IMR-90 (cell line): Measurements from ENCODE around the gene CLDN19. TPM values are rescaled to one million over a fixed set of nuclear protein-coding genes. Genes with fewer than 3 reads are reported as not detected.

Experiments
- ATAC-seq: fragments of 200-7000 bp; cut with Tn5 transposase; 2 replicates; pipeline ENCODE4 v1.9.1; 2020; ENCODE audit warnings: low read depth, mild to moderate bottlenecking, moderate library complexity
- BruUV-seq: library from RNA; stranded (reverse); fragments of 400-500 nt; replicated peaks from 2 replicates; lab custom pipeline; 2021; lab: Mats Ljungman, UMichigan
- CTCF ChIA-PET: fragments of 300-600 bp; formaldehyde crosslinking; extraction: SDS; loops from one replicate; lab custom pipeline; 2021; ENCODE audit warnings: antibody characterized with exemption; lab: Yijun Ruan, JAX
- POLR2A ChIA-PET: fragments of 300-600 bp; sonication (Branson Sonifier 250); formaldehyde crosslinking; loops from one replicate; lab custom pipeline; 2022; ENCODE audit warnings: antibody characterized with exemption; ENCODE audit not compliant: unreplicated experiment; lab: Charles Lee
- DNase-seq: peaks from one replicate; pipeline ENCODE4 v3.0.0; 2013
- H2AFZ ChIP-seq: replicated peaks from 2 replicates; pipeline ENCODE3; 2013; ENCODE audit warnings: low read length, mild to moderate bottlenecking; ENCODE audit not compliant: poor library complexity
- H2AK5ac ChIP-seq: 2 replicates; pipeline ENCODE4 v1.6.1; 2013; ENCODE audit warnings: low read depth, low read length, inconsistent platforms
- H2AK9ac ChIP-seq: replicated peaks from 2 replicates; pipeline ENCODE3; 2013; ENCODE audit warnings: mild to moderate bottlenecking, low read depth, low read length, moderate library complexity; ENCODE audit not compliant: poor library complexity
- H2BK120ac ChIP-seq: 2 replicates; pipeline ENCODE4 v1.6.1; 2013; ENCODE audit warnings: low read depth, low read length, inconsistent platforms
- H2BK15ac ChIP-seq: 3 replicates; pipeline ENCODE4 v1.6.1; 2013; ENCODE audit warnings: low read depth, low read length, inconsistent platforms
- H2BK20ac ChIP-seq: 2 replicates; pipeline ENCODE4 v1.6.1; 2013; ENCODE audit warnings: low read depth, mild to moderate bottlenecking, inconsistent platforms, low read length, moderate library complexity
- H2BK5ac ChIP-seq: 2 replicates; pipeline ENCODE4 v1.6.1; 2013; ENCODE audit warnings: mild to moderate bottlenecking, low read depth, low read length, inconsistent platforms; ENCODE audit not compliant: poor library complexity, severe bottlenecking
- H3K14ac ChIP-seq: replicated peaks from 2 replicates; pipeline ENCODE4 v1.6.1; 2013; ENCODE audit warnings: low read depth, low read length, inconsistent platforms
- H3K18ac ChIP-seq: 2 replicates; pipeline ENCODE4 v1.6.1; 2013; ENCODE audit warnings: low read depth, low read length, control low read depth
- H3K23ac ChIP-seq: 2 replicates; pipeline ENCODE4 v1.6.1; 2013; ENCODE audit warnings: low read depth, low read length, inconsistent platforms
- H3K27ac ChIP-seq: 2 replicates; pipeline ENCODE4 v1.5.1; 2013; ENCODE audit warnings: mild to moderate bottlenecking, control low read depth, low read length; ENCODE audit not compliant: insufficient read depth
- H3K27me3 ChIP-seq: 2 replicates; pipeline ENCODE4 v1.6.1; 2013; ENCODE audit warnings: low read length; ENCODE audit not compliant: control insufficient read depth, insufficient read depth
- H3K36me3 ChIP-seq: 2 replicates; pipeline ENCODE4 v1.6.1; 2013; ENCODE audit warnings: low read length, mixed read lengths; ENCODE audit not compliant: control insufficient read depth, insufficient read depth
- H3K4ac ChIP-seq: 2 replicates; pipeline ENCODE4 v1.6.1; 2013; ENCODE audit warnings: low read depth, low read length, inconsistent platforms
- H3K4me1 ChIP-seq: 2 replicates; pipeline ENCODE4 v1.6.1; 2013; ENCODE audit warnings: low read length, mixed read lengths; ENCODE audit not compliant: control insufficient read depth, insufficient read depth
- H3K4me2 ChIP-seq: 2 replicates; pipeline ENCODE4 v1.6.1; 2013; ENCODE audit warnings: low read depth, mild to moderate bottlenecking, control low read depth, low read length, moderate library complexity
- H3K4me3 ChIP-seq: 2 replicates; pipeline ENCODE4 v1.5.1; 2013; ENCODE audit warnings: low read depth, mild to moderate bottlenecking, control low read depth, low read length, moderate library complexity; ENCODE audit not compliant: insufficient read depth
- H3K56ac ChIP-seq: 2 replicates; pipeline ENCODE4 v1.6.1; 2013; ENCODE audit warnings: low read length, inconsistent platforms; ENCODE audit not compliant: insufficient read depth; ENCODE audit errors: extremely low read depth
- H3K79me1 ChIP-seq, 2 experiments: 2 replicates each; pipeline ENCODE4 v1.6.1; 2013; ENCODE audit warnings: low read length in 2 of 2, inconsistent platforms in 1 of 2, low read depth in 1 of 2
- H3K9ac ChIP-seq: 2 replicates; pipeline ENCODE4 v1.6.1; 2013; ENCODE audit warnings: low read depth, low read length, control low read depth
- H3K9me1 ChIP-seq: 2 replicates; pipeline ENCODE4 v1.6.1; 2013; ENCODE audit warnings: low read length, inconsistent platforms; ENCODE audit not compliant: insufficient read depth
- H3K9me3 ChIP-seq: 2 replicates; pipeline ENCODE4 v1.6.1; 2013; ENCODE audit warnings: low read length; ENCODE audit not compliant: control insufficient read depth, insufficient read depth
- H4K20me1 ChIP-seq: 2 replicates; pipeline ENCODE4 v1.6.1; 2013; ENCODE audit warnings: low read length, inconsistent platforms; ENCODE audit not compliant: insufficient read depth
- H4K5ac ChIP-seq: 2 replicates; pipeline ENCODE4 v1.6.1; 2013; ENCODE audit warnings: mild to moderate bottlenecking, low read depth, low read length, control low read depth
- H4K8ac ChIP-seq, 2 experiments: 2 replicates each; pipeline ENCODE4 v1.6.1; 2013; ENCODE audit warnings: low read depth in 2 of 2, low read length in 2 of 2, control low read depth in 1 of 2, inconsistent platforms in 1 of 2
- H4K91ac ChIP-seq: 2 replicates; pipeline ENCODE4 v1.6.1; 2013; ENCODE audit warnings: low read depth, low read length, inconsistent platforms; ENCODE audit not compliant: insufficient read depth
- BHLHE40 ChIP-seq: fragments of 150-350 bp; IDR thresholded peaks from 2 replicates; pipeline ENCODE4 v1.6.1; 2016; ENCODE audit warnings: mild to moderate bottlenecking, low read depth, low read length
- CEBPB ChIP-seq: IDR thresholded peaks from 2 replicates; pipeline ENCODE4 v1.6.1; 2012; ENCODE audit warnings: low read depth, low read length, improper control_type of control experiment
- CHD1 ChIP-seq: IDR thresholded peaks from 2 replicates; pipeline ENCODE4 v1.6.1; 2012; ENCODE audit warnings: low read depth, low read length, improper control_type of control experiment
- FOS ChIP-seq: fragments of 150-350 bp; IDR thresholded peaks from 2 replicates; pipeline ENCODE4 v1.6.1; 2016; ENCODE audit warnings: low read depth, low read length
- MAFK ChIP-seq: IDR thresholded peaks from 2 replicates; pipeline ENCODE4 v1.6.1; 2012; ENCODE audit warnings: low read depth, low read length, improper control_type of control experiment
- MAZ ChIP-seq: IDR thresholded peaks from 2 replicates; pipeline ENCODE4 v1.6.1; 2012; ENCODE audit warnings: low read depth, mild to moderate bottlenecking, low read length, improper control_type of control experiment, moderate library complexity, borderline replicate concordance
- MXI1 ChIP-seq: IDR thresholded peaks from 2 replicates; pipeline ENCODE4 v1.6.1; 2012; ENCODE audit warnings: low read depth, mild to moderate bottlenecking, low read length, moderate library complexity, borderline replicate concordance
- NFE2L2 ChIP-seq: fragments of 150-350 bp; IDR thresholded peaks from 2 replicates; pipeline ENCODE4 v1.6.1; 2016; ENCODE audit warnings: low read depth, mild to moderate bottlenecking, low read length
- POLR2A ChIP-seq: IDR thresholded peaks from 2 replicates; pipeline ENCODE4 v1.6.1; 2012; ENCODE audit warnings: mild to moderate bottlenecking, low read depth, low read length
- RAD21 ChIP-seq: IDR thresholded peaks from 2 replicates; pipeline ENCODE4 v1.6.1; 2012; ENCODE audit warnings: low read length, improper control_type of control experiment
- RFX5 ChIP-seq: IDR thresholded peaks from 2 replicates; pipeline ENCODE4 v1.8.0; 2012; ENCODE audit warnings: low read depth, mild to moderate bottlenecking, low read length, moderate library complexity
- SMC3 ChIP-seq: fragments of 150-350 bp; IDR thresholded peaks from 2 replicates; pipeline ENCODE4 v1.6.1; 2016; ENCODE audit warnings: low read depth, mild to moderate bottlenecking, antibody characterized with exemption, low read length, moderate library complexity
- WGBS, 2 experiments: methylation state at CpG; one replicate each; pipeline versions ENCODE4 v1.1.5 to v1.1.7; 2013; ENCODE audit warnings: missing lambda C conversion rate in 2 of 2; ENCODE audit not compliant: insufficient read length in 1 of 2; ENCODE audit errors: extremely low coverage in 2 of 2; 5-methylcytosine and 5-hydroxymethylcytosine counted together
- dilution Hi-C: fragments of 300-500 bp; cut with HindIII; formaldehyde crosslinking; loops from one replicate; pipeline ENCODE4 v1.14.3; 2018; ENCODE audit warnings: low sequenced_read_pairs; ENCODE audit not compliant: unreplicated experiment
- in situ Hi-C: fragments of 300-500 bp; cut with MboI; formaldehyde crosslinking; loops from 3 replicates; pipeline ENCODE4 v1.14.3; 2019; ENCODE audit warnings: low sequenced_read_pairs, inconsistent platforms, mixed read lengths
- intact Hi-C: fragments of 100-400 bp; cut with micrococcal nuclease; formaldehyde crosslinking; loops from 2 replicates; pipeline ENCODE4 v1.10.0; 2022
- polyA plus RNA-seq, 3 experiments: library from polyadenylated mRNA; depleted of rRNA; stranded (reverse); fragments of >200 nt; gene quantifications; 2 replicates each; pipeline ENCODE4 v1.2.3, GENCODE V29; 2012; ENCODE audit warnings: low replicate concordance in 1 of 3
- total RNA-seq: library from RNA; depleted of rRNA; stranded (reverse); fragments of >200 nt; gene quantifications from 2 replicates; pipeline ENCODE4 v1.2.3, GENCODE V29; 2012
- TF ChIP-seq, protein P1 (sequence below): fragments of 150-350 bp; IDR thresholded peaks from 2 replicates; pipeline ENCODE4 v1.6.1; 2017; ENCODE audit warnings: mild to moderate bottlenecking, antibody characterized with exemption, low read length, low read depth
- TF ChIP-seq, protein P2 (sequence below): conservative IDR thresholded peaks from 2 replicates; pipeline ENCODE4 v1.5.1; 2012; ENCODE audit warnings: mild to moderate bottlenecking, low read depth, low read length, improper control_type of control experiment
- TF ChIP-seq, protein P3 (sequence below): fragments of 150-350 bp; IDR thresholded peaks from 2 replicates; pipeline ENCODE4 v1.6.1; 2016; ENCODE audit warnings: low read depth, mild to moderate bottlenecking, low read length, moderate library complexity, borderline replicate concordance

The CLDN19 gene
- total and polyA plus RNA-seq, 2 of the 4 experiments (the other 2 are of a cell fraction) = not detected

DNA sequence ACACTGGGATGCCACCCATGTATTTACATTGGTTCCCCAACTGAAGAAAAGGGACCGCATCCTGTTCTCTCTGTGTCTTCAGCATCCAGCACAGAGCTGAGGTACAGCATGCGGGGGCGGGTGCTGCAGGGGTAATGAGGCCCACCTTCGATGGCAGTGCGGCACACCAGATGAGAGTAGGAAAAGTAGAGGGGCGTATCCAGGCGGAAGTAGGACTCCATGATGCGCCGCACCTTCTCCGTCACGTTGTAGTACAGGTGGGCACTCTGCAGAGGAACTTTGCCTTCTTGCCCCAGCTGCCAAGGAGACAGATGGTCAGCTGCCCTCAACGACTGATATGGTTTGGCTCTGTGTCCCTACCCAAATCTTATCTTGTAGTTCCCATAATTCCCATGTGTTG is 10.0 kb upstream of the CLDN19 start:
- Histone ChIP-seq H3K27ac (no peak overlapping the region), H2BK20ac (no peak overlapping the region), H2AFZ (no peak overlapping the region), H3K4me1 (peaks cover 3% of the 10 kb centered on the region), H3K56ac (no peak overlapping the region), H3K36me3 (peaks cover 73% of the 10 kb centered on the region), H3K18ac (no peak overlapping the region), H3K9me3 (no peaks in the 10 kb centered on the region), H2BK15ac (no peak overlapping the region), H4K8ac (no peak overlapping the region), H4K20me1 (peaks cover 27% of the 10 kb centered on the region), H4K91ac (no peak overlapping the region), H2BK120ac (no peak overlapping the region), H2AK5ac (no peak overlapping the region), H3K4me2 (no peak overlapping the region), H3K9ac (no peak overlapping the region), H3K23ac (no peak overlapping the region), H2AK9ac (no peak overlapping the region), H3K14ac (no peak overlapping the region), H3K79me1 (peaks cover 19 to 29% of the 10 kb centered on the region in 2 experiments), H4K5ac (no peak overlapping the region), H3K4ac (no peak overlapping the region), H3K4me3 (no peak overlapping the region), H3K9me1 (peaks cover 17% of the 10 kb centered on the region), H2BK5ac (no peak overlapping the region), H3K27me3 (no peaks in the 10 kb centered on the region)
- 97% methylated on average over 9 of the region's 12 CpGs; no CpG with 5 or more reads in 1 of the 2 experiments for WGBS, 2 experiments
- DNase-seq = no peak
- in situ Hi-C loops = no loop called here
- CTCF ChIA-PET = no interaction called here
- TF ChIP-seq, protein P1, sequence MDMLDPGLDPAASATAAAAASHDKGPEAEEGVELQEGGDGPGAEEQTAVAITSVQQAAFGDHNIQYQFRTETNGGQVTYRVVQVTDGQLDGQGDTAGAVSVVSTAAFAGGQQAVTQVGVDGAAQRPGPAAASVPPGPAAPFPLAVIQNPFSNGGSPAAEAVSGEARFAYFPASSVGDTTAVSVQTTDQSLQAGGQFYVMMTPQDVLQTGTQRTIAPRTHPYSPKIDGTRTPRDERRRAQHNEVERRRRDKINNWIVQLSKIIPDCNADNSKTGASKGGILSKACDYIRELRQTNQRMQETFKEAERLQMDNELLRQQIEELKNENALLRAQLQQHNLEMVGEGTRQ = no peak
- TF ChIP-seq SMC3 = no peak
- TF ChIP-seq RFX5 = no peak
- TF ChIP-seq FOS = no peak
- no peak for TF ChIP-seq RAD21
- TF ChIP-seq MAFK = no peak
- TF ChIP-seq CHD1 = no peak
- TF ChIP-seq MXI1 = no peak
- TF ChIP-seq CEBPB = no peak
- TF ChIP-seq NFE2L2 = no peak
- TF ChIP-seq, protein P2, sequence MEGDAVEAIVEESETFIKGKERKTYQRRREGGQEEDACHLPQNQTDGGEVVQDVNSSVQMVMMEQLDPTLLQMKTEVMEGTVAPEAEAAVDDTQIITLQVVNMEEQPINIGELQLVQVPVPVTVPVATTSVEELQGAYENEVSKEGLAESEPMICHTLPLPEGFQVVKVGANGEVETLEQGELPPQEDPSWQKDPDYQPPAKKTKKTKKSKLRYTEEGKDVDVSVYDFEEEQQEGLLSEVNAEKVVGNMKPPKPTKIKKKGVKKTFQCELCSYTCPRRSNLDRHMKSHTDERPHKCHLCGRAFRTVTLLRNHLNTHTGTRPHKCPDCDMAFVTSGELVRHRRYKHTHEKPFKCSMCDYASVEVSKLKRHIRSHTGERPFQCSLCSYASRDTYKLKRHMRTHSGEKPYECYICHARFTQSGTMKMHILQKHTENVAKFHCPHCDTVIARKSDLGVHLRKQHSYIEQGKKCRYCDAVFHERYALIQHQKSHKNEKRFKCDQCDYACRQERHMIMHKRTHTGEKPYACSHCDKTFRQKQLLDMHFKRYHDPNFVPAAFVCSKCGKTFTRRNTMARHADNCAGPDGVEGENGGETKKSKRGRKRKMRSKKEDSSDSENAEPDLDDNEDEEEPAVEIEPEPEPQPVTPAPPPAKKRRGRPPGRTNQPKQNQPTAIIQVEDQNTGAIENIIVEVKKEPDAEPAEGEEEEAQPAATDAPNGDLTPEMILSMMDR = no peak
- TF ChIP-seq, protein P3, sequence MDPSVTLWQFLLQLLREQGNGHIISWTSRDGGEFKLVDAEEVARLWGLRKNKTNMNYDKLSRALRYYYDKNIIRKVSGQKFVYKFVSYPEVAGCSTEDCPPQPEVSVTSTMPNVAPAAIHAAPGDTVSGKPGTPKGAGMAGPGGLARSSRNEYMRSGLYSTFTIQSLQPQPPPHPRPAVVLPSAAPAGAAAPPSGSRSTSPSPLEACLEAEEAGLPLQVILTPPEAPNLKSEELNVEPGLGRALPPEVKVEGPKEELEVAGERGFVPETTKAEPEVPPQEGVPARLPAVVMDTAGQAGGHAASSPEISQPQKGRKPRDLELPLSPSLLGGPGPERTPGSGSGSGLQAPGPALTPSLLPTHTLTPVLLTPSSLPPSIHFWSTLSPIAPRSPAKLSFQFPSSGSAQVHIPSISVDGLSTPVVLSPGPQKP = no peak
- TF ChIP-seq POLR2A = no peak
- no peak for TF ChIP-seq BHLHE40
- TF ChIP-seq MAZ = no peak
- intact Hi-C loops = no loop called here
- ATAC-seq = no peak
- BruUV-seq = no TSS peak
- POLR2A ChIA-PET = no interaction called here
- dilution Hi-C loops = no loop called here
